Psoas muscle (tissue), 8 donors: ENCODE results near the gene SLC22A8. TPM values are rescaled to one million over a fixed set of nuclear protein-coding genes. Genes with fewer than 3 reads are reported as not detected.
A peak's percentile ranks its signal among the peaks of the same experiment; 100 is the strongest.

Source experiments
- ATAC-seq, 4 donors: fragments of 200-7000 bp; cut with Tn5 transposase; one replicate each; pipeline ENCODE4 v1.9.1; 2020; ENCODE audit warnings: moderate library complexity in 3 of 4, mild to moderate bottlenecking in 2 of 4
- DNase-seq, 2 donors: peaks; one replicate each; pipeline ENCODE4 v3.0.0-alpha.2; 2020
- H3K27ac ChIP-seq: fragments of 200-600 bp; one replicate; pipeline ENCODE4 v1.8.0; 2022
- H3K27me3 ChIP-seq, 3 donors: fragments of 200-600 bp in 1 of 3; one replicate each; pipeline versions ENCODE4 v1.6.1 to v1.8.0; 2013 to 2022; ENCODE audit warnings: low read length in 2 of 3, mild to moderate bottlenecking in 2 of 3, moderate library complexity in 1 of 3; ENCODE audit not compliant: insufficient read depth in 3 of 3
- H3K36me3 ChIP-seq, 2 donors: fragments of 200-600 bp in 1 of 2; one replicate each; pipeline versions ENCODE4 v1.6.1 to v1.8.0; 2013 to 2022; ENCODE audit warnings: low read depth in 1 of 2, mild to moderate bottlenecking in 1 of 2, moderate library complexity in 1 of 2; ENCODE audit not compliant: insufficient read depth in 1 of 2
- H3K4me1 ChIP-seq: fragments of 200-600 bp; one replicate; pipeline ENCODE4 v1.8.0; 2022
- H3K4me3 ChIP-seq: fragments of 200-600 bp; one replicate; pipeline ENCODE4 v1.8.0; 2022; ENCODE audit warnings: mild to moderate bottlenecking
- H3K9me3 ChIP-seq: fragments of 200-600 bp; one replicate; pipeline ENCODE4 v1.8.0; 2022
- CTCF ChIP-seq: fragments of 200-600 bp; IDR thresholded peaks from one replicate; pipeline ENCODE4 v1.8.0; 2022; ENCODE audit warnings: antibody characterized with exemption
- WGBS, 3 donors: extraction: QIAGEN DNeasy Blood & Tissue Kit; methylation state at CpG; one replicate each; pipeline versions ENCODE4 v1.1.6 to v1.1.7; 2013; 5-methylcytosine and 5-hydroxymethylcytosine counted together
- intact Hi-C, 2 donors: fragments of 100-400 bp; cut with DNase I; formaldehyde crosslinking; loops; one replicate each; pipeline versions ENCODE4 v1.11.0 to v1.14.2; 2022
- polyA plus RNA-seq, 3 donors: library from polyadenylated mRNA; stranded (reverse); fragments of 200-250 nt; gene quantifications; one replicate each; pipeline ENCODE4 v1.2.3, GENCODE V29; 2013
- total RNA-seq, 4 donors: library from RNA; stranded (reverse); fragmentation: NEBNext Ultra II Directional in 2 of 4; extraction: Animal tissue kit (Norgen Biotek cat#: 25700) in 2 of 4; gene quantifications; one replicate each; pipeline versions ENCODE4 v1.2.1 to v1.2.4, GENCODE V29; 2021 to 2023
- donor health status: healthy with polysubstance abuse.
- donor health status: DM: no; HTN: no; CAD: no; lungs with moderate emphysema.
- donor health status: Bipolar disorder and iron deficiency.
- donor health status: healthy.
- donor health status: DM: yes; HTN: yes; CAD: no.
- donor health status: DM: no; HTN: no; CAD: no.
- donor health status: DM: no; HTN: no; CAD: no.
- donor health status: DM: yes; HTN: yes; CAD: no.

The SLC22A8 gene
- total and polyA plus RNA-seq, 7 donors: not detected

GRCh38 chr11:62961017-62961570, 54.5 kb downstream of the SLC22A8 start:
- Histone ChIP-seq H3K27me3 (no peaks in the 10 kb centered on the region), H3K27ac (no peak overlapping the region), H3K4me3 (no peak overlapping the region), H3K4me1 (peaks cover 13% of the 10 kb centered on the region), H3K9me3 (no peaks in the 10 kb centered on the region), H3K36me3 (no peaks in the 10 kb centered on the region)
- DNase-seq (no peak), ATAC-seq (no peak)
- 49 to 55% (median 54%) methylated on average over 4 of the region's 4 CpGs for WGBS, 3 donors
- no peak for TF ChIP-seq CTCF
- intact Hi-C loops: no loop called here

- Histone ChIP-seq H3K27me3 (no peaks in the 10 kb centered on the region), H3K4me3 (no peak overlapping the region), H3K9me3 (no peaks in the 10 kb centered on the region), H3K27ac (no peak overlapping the region), H3K4me1 (peaks cover 13% of the 10 kb centered on the region), H3K36me3 (no peaks in the 10 kb centered on the region)
- TF ChIP-seq CTCF: no peak
- DNase-seq: no peak
- ATAC-seq: no peak
- 91 to 100% (median 100%) methylated on average over 1 of the region's 1 CpG for WGBS, 3 donors
- intact Hi-C loops: no loop called here
Observed at GRCh38 chr11:62959422-62959980, 56.1 kb downstream of the SLC22A8 start.

GRCh38 chr11:62958547-62959421, 56.9 kb downstream of the SLC22A8 start:
- intact Hi-C loops: no loop called here
- 14 to 15% (median 14%) methylated on average over 11 of the region's 11 CpGs for WGBS, 3 donors
- Histone ChIP-seq H3K4me1 (peaks cover 13% of the 10 kb centered on the region), H3K9me3 (no peaks in the 10 kb centered on the region), H3K27ac (peak overlapping the region; percentile 27), H3K27me3 (peaks cover 0 to under 1% (median 0%) of the 10 kb centered on the region in 3 donors), H3K4me3 (no peak overlapping the region), H3K36me3 (no peaks in the 10 kb centered on the region)
- no peak for TF ChIP-seq CTCF
- ATAC-seq (peak in 3 of 4 donors; percentile 49 to 67 (median 59)), DNase-seq (peak; percentile 24 to 67)

- peaks cover 0 to 7% (median 0%) of the 10 kb centered on the region in 3 donors for H3K27me3 ChIP-seq
- no peak overlapping the region for H3K27ac ChIP-seq
- ATAC-seq (no peak), DNase-seq (no peak)
- no peaks in the 10 kb centered on the region for H3K9me3 ChIP-seq
- no peaks in the 10 kb centered on the region for H3K36me3 ChIP-seq
- peaks cover 13% of the 10 kb centered on the region for H3K4me1 ChIP-seq
- WGBS, 3 donors: 95 to 100% (median 100%) methylated on average over 2 of the region's 2 CpGs
- TF ChIP-seq CTCF: no peak
- intact Hi-C loops: no loop called here
- H3K4me3 ChIP-seq: no peak overlapping the region
Observed at GRCh38 chr11:62957147-62957546, 58.5 kb downstream of the SLC22A8 start.
